ENCODE measurements around the gene SLC27A5.
"Not testable (repeated sequence)": the region's sequence is repeated elsewhere in the genome, so short reads cannot be mapped to it uniquely, and the experiment has no call there.

The SLC27A5 gene

GRCh38 chr19:58466760-58467589, 44.8 kb downstream of the SLC27A5 start, which contains the start of gene ZNF324:
Gene ZNF324, plus strand, starts transcription at chr19:58467080. Its CDS starts 2,106 bp downstream, at chr19:58469186.
- peak; percentile 98 for DNase-seq

- no peak for DNase-seq
Observed at GRCh38 chr19:58466089-58466759, 45.6 kb downstream of the SLC27A5 start.

GRCh38 chr19:58460039-58460438, 51.8 kb downstream of the SLC27A5 start:
- DNase-seq: no peak

GRCh38 chr19:58456111-58456510, 55.7 kb downstream of the SLC27A5 start:
- DNase-seq: no peak

- DNase-seq: no peak
Observed at GRCh38 chr19:58455306-58455705, 56.5 kb downstream of the SLC27A5 start.

- no peak for DNase-seq
Observed at GRCh38 chr19:58453743-58454142, 58.0 kb downstream of the SLC27A5 start.

GRCh38 chr19:58451358-58452101, 60.3 kb downstream of the SLC27A5 start, which contains the start of gene ZNF324B:
Gene ZNF324B, plus strand, starts transcription at chr19:58451622. Its CDS starts 2,080 bp downstream, at chr19:58453702.
- peak; percentile 98 for DNase-seq

GRCh38 chr19:58450856-58451357, 60.9 kb downstream of the SLC27A5 start:
- DNase-seq: no peak

GRCh38 chr19:58449980-58450379, 61.8 kb downstream of the SLC27A5 start:
- not testable (repeated sequence) for DNase-seq

- not testable (repeated sequence) for DNase-seq
Observed at GRCh38 chr19:58448860-58449259, 62.9 kb downstream of the SLC27A5 start.

Measured in activated CD4-positive, alpha-beta T cell treated with anti-CD3 and anti-CD28 coated beads, Interleukin-10, Interleukin-2, amounts not matched to agents 100 ng/mL and 50 ng/mL, durations not matched to agents 16 hours and 8 hours (primary cell).